ENCODE results near the gene OTULIN.

DNA sequence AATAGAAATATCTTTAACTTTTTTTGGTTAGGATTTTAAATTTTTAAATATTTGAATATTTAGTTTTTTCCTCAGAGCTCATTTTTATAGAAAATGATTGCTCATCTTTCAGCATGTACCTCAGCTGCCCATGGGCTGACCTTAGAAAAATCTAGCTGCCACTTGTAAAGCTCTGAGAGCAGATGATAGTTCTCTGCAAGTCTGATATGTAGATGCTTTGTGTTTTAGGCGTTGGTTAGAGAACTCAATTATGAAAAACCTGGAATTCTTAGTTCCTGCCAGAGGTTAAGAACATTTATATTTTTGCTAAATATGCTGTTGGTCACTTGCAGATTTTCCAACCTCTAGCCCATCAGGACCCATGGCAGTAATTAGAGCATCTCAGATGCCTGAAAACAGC, 15.1 kb downstream of the OTULIN start:
- TF ChIP-seq, protein P1, sequence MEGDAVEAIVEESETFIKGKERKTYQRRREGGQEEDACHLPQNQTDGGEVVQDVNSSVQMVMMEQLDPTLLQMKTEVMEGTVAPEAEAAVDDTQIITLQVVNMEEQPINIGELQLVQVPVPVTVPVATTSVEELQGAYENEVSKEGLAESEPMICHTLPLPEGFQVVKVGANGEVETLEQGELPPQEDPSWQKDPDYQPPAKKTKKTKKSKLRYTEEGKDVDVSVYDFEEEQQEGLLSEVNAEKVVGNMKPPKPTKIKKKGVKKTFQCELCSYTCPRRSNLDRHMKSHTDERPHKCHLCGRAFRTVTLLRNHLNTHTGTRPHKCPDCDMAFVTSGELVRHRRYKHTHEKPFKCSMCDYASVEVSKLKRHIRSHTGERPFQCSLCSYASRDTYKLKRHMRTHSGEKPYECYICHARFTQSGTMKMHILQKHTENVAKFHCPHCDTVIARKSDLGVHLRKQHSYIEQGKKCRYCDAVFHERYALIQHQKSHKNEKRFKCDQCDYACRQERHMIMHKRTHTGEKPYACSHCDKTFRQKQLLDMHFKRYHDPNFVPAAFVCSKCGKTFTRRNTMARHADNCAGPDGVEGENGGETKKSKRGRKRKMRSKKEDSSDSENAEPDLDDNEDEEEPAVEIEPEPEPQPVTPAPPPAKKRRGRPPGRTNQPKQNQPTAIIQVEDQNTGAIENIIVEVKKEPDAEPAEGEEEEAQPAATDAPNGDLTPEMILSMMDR (IDR thresholded peaks at IDR 0.05; ENCODE audit: low read depth, low read length): no peak
- no peak for TF ChIP-seq MYC (IDR thresholded peaks at IDR 0.05; ENCODE audit: low read depth, low read length)
